ENCODE measurements around the gene RYR1. TPM values are rescaled to one million over a fixed set of nuclear protein-coding genes. Genes with fewer than 3 reads are reported as not detected.

RYR1 gene
- total and polyA plus RNA-seq, 2 of the 13 experiments (the other 11 are each of a cell fraction or from before 2014, with no cell fraction given): 0.03 TPM; not detected in 1

DNA sequence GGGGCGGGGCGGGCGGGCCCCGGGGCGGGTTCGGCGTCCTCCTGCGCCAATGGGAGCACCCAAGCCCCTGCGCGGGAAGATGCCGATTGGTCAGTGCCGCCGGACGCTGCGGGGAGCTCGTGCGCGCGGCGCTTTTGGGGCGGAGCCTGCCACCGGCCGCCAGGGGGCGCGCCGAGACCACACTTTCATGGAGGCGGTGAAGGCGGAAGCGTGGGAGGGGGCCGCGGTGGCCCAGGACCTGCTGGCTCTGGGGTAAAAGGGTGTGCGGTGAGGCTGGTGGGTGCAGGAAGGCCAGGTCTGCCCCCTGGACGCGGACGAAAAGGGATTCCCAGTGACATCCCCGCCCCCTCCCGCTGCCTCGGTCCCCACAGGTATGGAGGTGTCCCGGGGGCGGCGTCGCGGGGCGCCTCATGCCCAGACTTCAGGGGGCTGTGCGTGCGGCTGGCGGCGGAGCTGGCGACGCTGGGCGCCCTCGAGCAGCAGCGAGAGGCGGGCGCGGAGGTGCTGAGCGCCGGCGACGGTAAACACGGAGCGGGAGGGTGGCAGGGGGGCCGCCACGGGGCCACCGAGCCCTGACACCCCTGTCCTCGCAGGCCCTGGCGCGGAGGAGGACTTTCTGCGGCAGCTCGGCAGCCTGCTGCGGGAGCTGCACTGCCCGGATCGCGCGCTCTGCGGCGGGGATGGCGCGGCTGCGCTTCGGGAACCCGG lies 30.4 kb upstream of the RYR1 start, which contains the start of gene FAM98C (continued):
- TF ChIP-seq, protein P1, sequence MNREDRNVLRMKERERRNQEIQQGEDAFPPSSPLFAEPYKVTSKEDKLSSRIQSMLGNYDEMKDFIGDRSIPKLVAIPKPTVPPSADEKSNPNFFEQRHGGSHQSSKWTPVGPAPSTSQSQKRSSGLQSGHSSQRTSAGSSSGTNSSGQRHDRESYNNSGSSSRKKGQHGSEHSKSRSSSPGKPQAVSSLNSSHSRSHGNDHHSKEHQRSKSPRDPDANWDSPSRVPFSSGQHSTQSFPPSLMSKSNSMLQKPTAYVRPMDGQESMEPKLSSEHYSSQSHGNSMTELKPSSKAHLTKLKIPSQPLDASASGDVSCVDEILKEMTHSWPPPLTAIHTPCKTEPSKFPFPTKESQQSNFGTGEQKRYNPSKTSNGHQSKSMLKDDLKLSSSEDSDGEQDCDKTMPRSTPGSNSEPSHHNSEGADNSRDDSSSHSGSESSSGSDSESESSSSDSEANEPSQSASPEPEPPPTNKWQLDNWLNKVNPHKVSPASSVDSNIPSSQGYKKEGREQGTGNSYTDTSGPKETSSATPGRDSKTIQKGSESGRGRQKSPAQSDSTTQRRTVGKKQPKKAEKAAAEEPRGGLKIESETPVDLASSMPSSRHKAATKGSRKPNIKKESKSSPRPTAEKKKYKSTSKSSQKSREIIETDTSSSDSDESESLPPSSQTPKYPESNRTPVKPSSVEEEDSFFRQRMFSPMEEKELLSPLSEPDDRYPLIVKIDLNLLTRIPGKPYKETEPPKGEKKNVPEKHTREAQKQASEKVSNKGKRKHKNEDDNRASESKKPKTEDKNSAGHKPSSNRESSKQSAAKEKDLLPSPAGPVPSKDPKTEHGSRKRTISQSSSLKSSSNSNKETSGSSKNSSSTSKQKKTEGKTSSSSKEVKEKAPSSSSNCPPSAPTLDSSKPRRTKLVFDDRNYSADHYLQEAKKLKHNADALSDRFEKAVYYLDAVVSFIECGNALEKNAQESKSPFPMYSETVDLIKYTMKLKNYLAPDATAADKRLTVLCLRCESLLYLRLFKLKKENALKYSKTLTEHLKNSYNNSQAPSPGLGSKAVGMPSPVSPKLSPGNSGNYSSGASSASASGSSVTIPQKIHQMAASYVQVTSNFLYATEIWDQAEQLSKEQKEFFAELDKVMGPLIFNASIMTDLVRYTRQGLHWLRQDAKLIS (CRISPR knock-in tag; IDR thresholded peaks at IDR 0.05): no peak
- TF ChIP-seq MXD4 (CRISPR knock-in tag; IDR thresholded peaks at IDR 0.05) (peak; percentile 76; the same call in 1 of the 2 replicates), ZNF652 (CRISPR knock-in tag; IDR thresholded peaks at IDR 0.05; ENCODE audit: borderline replicate concordance, low read depth) (no peak), TMF1 (CRISPR knock-in tag; IDR thresholded peaks at IDR 0.05; ENCODE audit: low read depth) (0 out of 2 replicates have a peak, but pooled peaks have one; percentile 40), ZNF792 (CRISPR knock-in tag; IDR thresholded peaks at IDR 0.05) (0 out of 2 replicates have a peak, but pooled peaks have one; percentile 62), SIX1 (CRISPR knock-in tag; IDR thresholded peaks at IDR 0.05; ENCODE audit: borderline replicate concordance) (0 out of 2 replicates have a peak, but pooled peaks have one; percentile 19), ZNF543 (CRISPR knock-in tag; IDR thresholded peaks at IDR 0.05) (peak; percentile 87; the same call in 1 of the 2 replicates), CCDC6 (CRISPR knock-in tag; IDR thresholded peaks at IDR 0.05) (no peak), ZNF101 (CRISPR knock-in tag; IDR thresholded peaks at IDR 0.05; ENCODE audit: borderline replicate concordance, low read depth) (no peak)
- TF ChIP-seq, protein P2, sequence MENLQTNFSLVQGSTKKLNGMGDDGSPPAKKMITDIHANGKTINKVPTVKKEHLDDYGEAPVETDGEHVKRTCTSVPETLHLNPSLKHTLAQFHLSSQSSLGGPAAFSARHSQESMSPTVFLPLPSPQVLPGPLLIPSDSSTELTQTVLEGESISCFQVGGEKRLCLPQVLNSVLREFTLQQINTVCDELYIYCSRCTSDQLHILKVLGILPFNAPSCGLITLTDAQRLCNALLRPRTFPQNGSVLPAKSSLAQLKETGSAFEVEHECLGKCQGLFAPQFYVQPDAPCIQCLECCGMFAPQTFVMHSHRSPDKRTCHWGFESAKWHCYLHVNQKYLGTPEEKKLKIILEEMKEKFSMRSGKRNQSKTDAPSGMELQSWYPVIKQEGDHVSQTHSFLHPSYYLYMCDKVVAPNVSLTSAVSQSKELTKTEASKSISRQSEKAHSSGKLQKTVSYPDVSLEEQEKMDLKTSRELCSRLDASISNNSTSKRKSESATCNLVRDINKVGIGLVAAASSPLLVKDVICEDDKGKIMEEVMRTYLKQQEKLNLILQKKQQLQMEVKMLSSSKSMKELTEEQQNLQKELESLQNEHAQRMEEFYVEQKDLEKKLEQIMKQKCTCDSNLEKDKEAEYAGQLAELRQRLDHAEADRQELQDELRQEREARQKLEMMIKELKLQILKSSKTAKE (CRISPR knock-in tag; IDR thresholded peaks at IDR 0.05; ENCODE audit: borderline replicate concordance): no peak
- TF ChIP-seq, protein P3, sequence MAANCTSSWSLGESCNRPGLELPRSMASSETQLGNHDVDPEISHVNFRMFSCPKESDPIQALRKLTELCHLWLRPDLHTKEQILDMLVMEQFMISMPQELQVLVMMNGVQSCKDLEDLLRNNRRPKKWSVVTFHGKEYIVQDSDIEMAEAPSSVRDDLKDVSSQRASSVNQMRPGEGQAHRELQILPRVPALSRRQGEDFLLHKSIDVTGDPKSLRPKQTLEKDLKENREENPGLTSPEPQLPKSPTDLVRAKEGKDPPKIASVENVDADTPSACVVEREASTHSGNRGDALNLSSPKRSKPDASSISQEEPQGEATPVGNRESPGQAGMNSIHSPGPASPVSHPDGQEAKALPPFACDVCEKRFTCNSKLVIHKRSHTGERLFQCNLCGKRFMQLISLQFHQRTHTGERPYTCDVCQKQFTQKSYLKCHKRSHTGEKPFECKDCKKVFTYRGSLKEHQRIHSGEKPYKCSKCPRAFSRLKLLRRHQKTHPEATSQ (CRISPR knock-in tag; IDR thresholded peaks at IDR 0.05; ENCODE audit: borderline replicate concordance): 0 out of 2 replicates have a peak, but pooled peaks have one; percentile 12
- TF ChIP-seq, protein P4, sequence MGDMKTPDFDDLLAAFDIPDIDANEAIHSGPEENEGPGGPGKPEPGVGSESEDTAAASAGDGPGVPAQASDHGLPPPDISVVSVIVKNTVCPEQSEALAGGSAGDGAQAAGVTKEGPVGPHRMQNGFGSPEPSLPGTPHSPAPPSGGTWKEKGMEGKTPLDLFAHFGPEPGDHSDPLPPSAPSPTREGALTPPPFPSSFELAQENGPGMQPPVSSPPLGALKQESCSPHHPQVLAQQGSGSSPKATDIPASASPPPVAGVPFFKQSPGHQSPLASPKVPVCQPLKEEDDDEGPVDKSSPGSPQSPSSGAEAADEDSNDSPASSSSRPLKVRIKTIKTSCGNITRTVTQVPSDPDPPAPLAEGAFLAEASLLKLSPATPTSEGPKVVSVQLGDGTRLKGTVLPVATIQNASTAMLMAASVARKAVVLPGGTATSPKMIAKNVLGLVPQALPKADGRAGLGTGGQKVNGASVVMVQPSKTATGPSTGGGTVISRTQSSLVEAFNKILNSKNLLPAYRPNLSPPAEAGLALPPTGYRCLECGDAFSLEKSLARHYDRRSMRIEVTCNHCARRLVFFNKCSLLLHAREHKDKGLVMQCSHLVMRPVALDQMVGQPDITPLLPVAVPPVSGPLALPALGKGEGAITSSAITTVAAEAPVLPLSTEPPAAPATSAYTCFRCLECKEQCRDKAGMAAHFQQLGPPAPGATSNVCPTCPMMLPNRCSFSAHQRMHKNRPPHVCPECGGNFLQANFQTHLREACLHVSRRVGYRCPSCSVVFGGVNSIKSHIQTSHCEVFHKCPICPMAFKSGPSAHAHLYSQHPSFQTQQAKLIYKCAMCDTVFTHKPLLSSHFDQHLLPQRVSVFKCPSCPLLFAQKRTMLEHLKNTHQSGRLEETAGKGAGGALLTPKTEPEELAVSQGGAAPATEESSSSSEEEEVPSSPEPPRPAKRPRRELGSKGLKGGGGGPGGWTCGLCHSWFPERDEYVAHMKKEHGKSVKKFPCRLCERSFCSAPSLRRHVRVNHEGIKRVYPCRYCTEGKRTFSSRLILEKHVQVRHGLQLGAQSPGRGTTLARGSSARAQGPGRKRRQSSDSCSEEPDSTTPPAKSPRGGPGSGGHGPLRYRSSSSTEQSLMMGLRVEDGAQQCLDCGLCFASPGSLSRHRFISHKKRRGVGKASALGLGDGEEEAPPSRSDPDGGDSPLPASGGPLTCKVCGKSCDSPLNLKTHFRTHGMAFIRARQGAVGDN (CRISPR knock-in tag; IDR thresholded peaks at IDR 0.05): peak; percentile 96
- TF ChIP-seq, protein P5, sequence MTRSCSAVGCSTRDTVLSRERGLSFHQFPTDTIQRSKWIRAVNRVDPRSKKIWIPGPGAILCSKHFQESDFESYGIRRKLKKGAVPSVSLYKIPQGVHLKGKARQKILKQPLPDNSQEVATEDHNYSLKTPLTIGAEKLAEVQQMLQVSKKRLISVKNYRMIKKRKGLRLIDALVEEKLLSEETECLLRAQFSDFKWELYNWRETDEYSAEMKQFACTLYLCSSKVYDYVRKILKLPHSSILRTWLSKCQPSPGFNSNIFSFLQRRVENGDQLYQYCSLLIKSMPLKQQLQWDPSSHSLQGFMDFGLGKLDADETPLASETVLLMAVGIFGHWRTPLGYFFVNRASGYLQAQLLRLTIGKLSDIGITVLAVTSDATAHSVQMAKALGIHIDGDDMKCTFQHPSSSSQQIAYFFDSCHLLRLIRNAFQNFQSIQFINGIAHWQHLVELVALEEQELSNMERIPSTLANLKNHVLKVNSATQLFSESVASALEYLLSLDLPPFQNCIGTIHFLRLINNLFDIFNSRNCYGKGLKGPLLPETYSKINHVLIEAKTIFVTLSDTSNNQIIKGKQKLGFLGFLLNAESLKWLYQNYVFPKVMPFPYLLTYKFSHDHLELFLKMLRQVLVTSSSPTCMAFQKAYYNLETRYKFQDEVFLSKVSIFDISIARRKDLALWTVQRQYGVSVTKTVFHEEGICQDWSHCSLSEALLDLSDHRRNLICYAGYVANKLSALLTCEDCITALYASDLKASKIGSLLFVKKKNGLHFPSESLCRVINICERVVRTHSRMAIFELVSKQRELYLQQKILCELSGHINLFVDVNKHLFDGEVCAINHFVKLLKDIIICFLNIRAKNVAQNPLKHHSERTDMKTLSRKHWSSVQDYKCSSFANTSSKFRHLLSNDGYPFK (CRISPR knock-in tag; IDR thresholded peaks at IDR 0.05; ENCODE audit: borderline replicate concordance): peak; percentile 67; the same call in 1 of the 2 replicates
